Measurements from ENCODE around the gene ATP8B2.

DNA sequence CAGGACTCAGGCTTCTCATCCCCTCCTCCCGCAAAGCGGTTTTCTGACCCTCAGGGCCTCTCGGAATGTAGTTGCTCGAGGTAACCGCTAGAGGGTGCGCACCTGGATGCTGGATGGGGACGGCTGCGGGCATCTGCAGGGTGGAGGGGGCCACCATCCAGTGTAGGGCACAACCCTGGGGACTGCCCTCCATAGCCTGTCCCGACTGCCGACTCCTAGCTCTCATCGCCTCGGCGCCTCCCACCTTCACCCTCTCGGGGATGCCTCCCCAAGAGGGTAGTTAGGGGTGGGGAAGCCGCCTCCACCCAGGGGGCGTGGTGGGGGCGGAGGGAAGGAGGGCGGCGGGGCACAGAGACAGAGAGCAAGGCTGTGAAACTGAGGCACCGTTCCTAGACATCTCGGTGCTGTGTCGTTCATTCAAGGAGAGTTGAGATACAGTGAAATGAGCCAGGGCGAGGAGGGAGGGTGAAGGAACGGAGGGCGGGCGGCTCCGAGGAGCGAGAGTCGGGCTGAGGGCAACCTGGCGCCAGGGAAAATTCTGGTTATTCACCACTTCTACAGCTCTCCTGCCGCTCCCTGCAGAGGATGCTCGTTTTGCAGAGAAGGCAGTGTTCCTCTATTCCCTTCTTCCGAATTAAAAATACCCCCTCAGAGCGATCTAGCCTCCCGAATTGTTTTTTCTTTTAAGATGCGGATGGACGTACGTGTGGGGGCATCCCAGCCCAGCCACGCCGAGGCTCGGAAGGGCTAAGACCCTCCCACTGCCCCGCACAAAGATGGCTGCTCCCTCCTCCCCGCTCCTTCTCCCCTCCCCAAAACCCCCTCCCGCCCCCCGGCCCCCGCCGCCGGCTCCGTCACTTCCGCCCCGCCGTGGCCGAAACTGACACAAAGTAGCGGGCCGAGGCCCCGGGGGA, at the start of gene ATP8B2:
- TF ChIP-seq, protein P1, sequence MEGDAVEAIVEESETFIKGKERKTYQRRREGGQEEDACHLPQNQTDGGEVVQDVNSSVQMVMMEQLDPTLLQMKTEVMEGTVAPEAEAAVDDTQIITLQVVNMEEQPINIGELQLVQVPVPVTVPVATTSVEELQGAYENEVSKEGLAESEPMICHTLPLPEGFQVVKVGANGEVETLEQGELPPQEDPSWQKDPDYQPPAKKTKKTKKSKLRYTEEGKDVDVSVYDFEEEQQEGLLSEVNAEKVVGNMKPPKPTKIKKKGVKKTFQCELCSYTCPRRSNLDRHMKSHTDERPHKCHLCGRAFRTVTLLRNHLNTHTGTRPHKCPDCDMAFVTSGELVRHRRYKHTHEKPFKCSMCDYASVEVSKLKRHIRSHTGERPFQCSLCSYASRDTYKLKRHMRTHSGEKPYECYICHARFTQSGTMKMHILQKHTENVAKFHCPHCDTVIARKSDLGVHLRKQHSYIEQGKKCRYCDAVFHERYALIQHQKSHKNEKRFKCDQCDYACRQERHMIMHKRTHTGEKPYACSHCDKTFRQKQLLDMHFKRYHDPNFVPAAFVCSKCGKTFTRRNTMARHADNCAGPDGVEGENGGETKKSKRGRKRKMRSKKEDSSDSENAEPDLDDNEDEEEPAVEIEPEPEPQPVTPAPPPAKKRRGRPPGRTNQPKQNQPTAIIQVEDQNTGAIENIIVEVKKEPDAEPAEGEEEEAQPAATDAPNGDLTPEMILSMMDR (IDR thresholded peaks at IDR 0.05): peak in 1 of 3 donors; percentile 76
- no peak for TF ChIP-seq POLR2A (IDR thresholded peaks at IDR 0.05)
